Measurements from ENCODE around the gene GPC6.

DNA sequence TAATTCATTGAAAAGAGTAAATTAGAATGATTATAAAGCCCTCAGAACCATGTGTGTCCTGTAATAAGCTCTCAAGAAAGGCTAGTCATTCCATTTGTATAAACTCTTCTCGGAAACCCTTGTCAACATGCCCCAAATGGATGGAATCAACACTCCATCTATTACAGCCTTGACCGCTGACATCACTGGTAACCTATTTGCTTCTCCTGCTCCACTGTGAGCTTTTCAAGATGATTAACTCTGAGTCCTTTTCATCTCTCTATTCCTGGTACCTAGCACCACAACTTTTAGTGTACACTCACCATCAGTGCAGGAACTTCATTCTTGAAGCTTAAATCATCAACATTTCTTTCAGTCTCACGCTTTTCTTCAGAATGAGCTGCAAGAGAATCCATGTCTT, 640.9 kb downstream of the GPC6 start:
- TF ChIP-seq POLR2A (IDR thresholded peaks at IDR 0.05): no peak
- TF ChIP-seq EP300 (IDR thresholded peaks at IDR 0.05): no peak

All from suprapubic skin (tissue), 2 donors.